Ascending aorta (tissue), 2 donors: ENCODE measurements around the gene NAE1. TPM values are rescaled to one million over a fixed set of nuclear protein-coding genes. Genes with fewer than 3 reads are reported as not detected.
A peak's percentile ranks its signal among the peaks of the same experiment; 100 is the strongest.

Experiments used
- DNase-seq, 2 donors: peaks; one replicate each; pipeline ENCODE4 v3.0.0-alpha.2; 2019; ENCODE audit warnings: low spot score in 2 of 2
- H3K27ac ChIP-seq, 2 donors: fragments of 200-600 bp; sonication (generic); one replicate each; pipeline ENCODE4 v1.5.1; 2016 to 2017; ENCODE audit warnings: mild to moderate bottlenecking in 1 of 2
- H3K27me3 ChIP-seq: fragments of 200-600 bp; sonication (generic); one replicate; pipeline ENCODE4 v1.5.1; 2017
- H3K36me3 ChIP-seq, 2 donors: fragments of 200-600 bp; sonication (generic); one replicate each; pipeline ENCODE4 v1.5.1; 2016
- H3K4me1 ChIP-seq, 2 donors: fragments of 200-600 bp; sonication (generic); one replicate each; pipeline ENCODE4 v1.5.1; 2016 to 2017; ENCODE audit warnings: mild to moderate bottlenecking in 1 of 2
- H3K4me3 ChIP-seq, 2 donors: fragments of 200-600 bp; sonication (generic); one replicate each; pipeline ENCODE4 v1.5.1; 2016 to 2017; ENCODE audit warnings: mild to moderate bottlenecking in 1 of 2
- H3K9me3 ChIP-seq, 2 donors: fragments of 200-600 bp; sonication (generic); one replicate each; pipeline ENCODE4 v1.5.1; 2016
- CTCF ChIP-seq, 3 experiments: fragments of 200-600 bp in 2 of 3; fragments of 450-650 bp in 1 of 3; sonication (generic) in 2 of 3; IDR thresholded peaks; one replicate each; pipeline ENCODE4 v1.5.1; 2016 to 2019; ENCODE audit warnings: antibody characterized with exemption in 3 of 3, mild to moderate bottlenecking in 1 of 3, moderate library complexity in 1 of 3
- intact Hi-C: fragments of 100-400 bp; cut with DNase I; formaldehyde crosslinking; loops from one replicate; pipeline ENCODE4 v1.15.1; 2023
- total RNA-seq: library from RNA; depleted of rRNA; stranded (reverse); fragments of >200 nt; gene quantifications from one replicate; pipeline ENCODE4 v1.1.0, GENCODE V29; 2016

Gene NAE1
- total RNA-seq, 1 donor from 2014 or later: 8.6 TPM

- Histone ChIP-seq H3K27me3 (peaks cover 15% of the 10 kb centered on the region), H3K9me3 (no peaks in the 10 kb centered on the region), H3K4me1 (peaks cover 8 to 18% of the 10 kb centered on the region in 2 donors), H3K4me3 (peak within 1 kb of the TSS; percentile 59), H3K27ac (no peak within 1 kb of the TSS), H3K36me3 (no peaks in the 10 kb centered on the region)
- TF ChIP-seq CTCF (IDR thresholded peaks at IDR 0.05): no peak
- intact Hi-C loops: no loop called here
- peak in 1 of 2 donors; percentile 54 for DNase-seq
Observed at GRCh38 chr16:66844342-66845079, 13.7 kb upstream of the NAE1 start, which contains the start of gene CA7. Gene CA7 (plus strand): TSS chr16:66844414. CDS start chr16:66844488, 74 bp downstream.

- peaks cover 8 to 18% of the 10 kb centered on the region in 2 donors for H3K4me1 ChIP-seq
- DNase-seq: peak in 1 of 2 donors; percentile 50
- intact Hi-C loops: no loop called here
- no peak overlapping the region for H3K27ac ChIP-seq
- no peaks in the 10 kb centered on the region for H3K9me3 ChIP-seq
- TF ChIP-seq CTCF (IDR thresholded peaks at IDR 0.05): no peak
- peak overlapping the region; percentile 59 for H3K4me3 ChIP-seq
- no peaks in the 10 kb centered on the region for H3K36me3 ChIP-seq
- H3K27me3 ChIP-seq: peaks cover 15% of the 10 kb centered on the region
Observed at GRCh38 chr16:66844009-66844341, 13.2 kb upstream of the NAE1 start.

GRCh38 chr16:66843191-66843590 lies 12.4 kb upstream of the NAE1 start:
- DNase-seq: peak in 1 of 2 donors; percentile 42
- H3K27me3 ChIP-seq: peaks cover 15% of the 10 kb centered on the region
- peaks cover 0 to 3% of the 10 kb centered on the region in 2 donors for H3K9me3 ChIP-seq
- no peak for TF ChIP-seq CTCF (IDR thresholded peaks at IDR 0.05)
- H3K36me3 ChIP-seq: no peaks in the 10 kb centered on the region
- H3K4me3 ChIP-seq: no peak overlapping the region
- intact Hi-C loops: no loop called here
- H3K27ac ChIP-seq: no peak overlapping the region
- H3K4me1 ChIP-seq: peaks cover 8 to 18% of the 10 kb centered on the region in 2 donors

DNA sequence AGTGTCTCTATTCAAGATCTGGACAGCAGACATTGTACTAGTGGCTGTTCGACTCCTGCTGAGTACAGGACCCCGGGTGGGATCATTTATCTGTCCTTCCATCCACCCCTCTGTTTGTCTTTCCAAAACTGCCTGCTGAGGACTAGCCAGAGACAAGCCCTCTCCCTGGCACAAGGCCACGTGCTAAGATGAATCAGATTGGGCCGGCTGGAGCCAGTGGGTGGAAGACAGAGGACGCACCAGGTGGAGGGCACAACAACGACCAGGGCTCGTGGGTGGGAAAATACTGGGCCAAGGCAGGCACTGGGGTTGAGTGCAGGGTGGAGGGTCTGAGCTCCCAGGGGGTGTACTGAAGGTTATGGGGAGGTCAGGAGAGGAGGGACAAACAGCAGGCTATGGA lies 12.0 kb upstream of the NAE1 start:
- Histone ChIP-seq H3K4me3 (no peak overlapping the region), H3K27me3 (peaks cover 15% of the 10 kb centered on the region), H3K9me3 (peaks cover 0 to 3% of the 10 kb centered on the region in 2 donors), H3K4me1 (peaks cover 8 to 18% of the 10 kb centered on the region in 2 donors), H3K36me3 (no peaks in the 10 kb centered on the region), H3K27ac (no peak overlapping the region)
- TF ChIP-seq CTCF (IDR thresholded peaks at IDR 0.05): no peak
- DNase-seq: peak in 1 of 2 donors; percentile 51
- intact Hi-C loops: no loop called here

GRCh38 chr16:66841366-66841765 lies 10.6 kb upstream of the NAE1 start:
- intact Hi-C loops: no loop called here
- H3K4me3 ChIP-seq: no peak overlapping the region

More at GRCh38 chr16:66841366-66841765, 10.6 kb upstream of the NAE1 start:
- Histone ChIP-seq H3K4me1 (peaks cover 8 to 18% of the 10 kb centered on the region in 2 donors), H3K36me3 (no peaks in the 10 kb centered on the region), H3K9me3 (peaks cover 0 to 3% of the 10 kb centered on the region in 2 donors), H3K27ac (no peak overlapping the region), H3K27me3 (peaks cover 15% of the 10 kb centered on the region)
- TF ChIP-seq CTCF (IDR thresholded peaks at IDR 0.05): no peak
- DNase-seq: peak in 1 of 2 donors; percentile 24
